Left colon (tissue), 2 donors: ENCODE measurements around the gene RNLS. TPM values are rescaled to one million over a fixed set of nuclear protein-coding genes. Genes with fewer than 3 reads are reported as not detected.
A peak's percentile ranks its signal among the peaks of the same experiment; 100 is the strongest.
"Not testable (repeated sequence)": the region's sequence is repeated elsewhere in the genome, so short reads cannot be mapped to it uniquely, and the experiment has no call there.

ENCODE experiments used
- ATAC-seq: fragments of 200-7000 bp; cut with Tn5 transposase; one replicate; pipeline ENCODE4 v1.9.1; 2020; ENCODE audit warnings: mild to moderate bottlenecking, moderate library complexity
- DNase-seq, 2 donors: peaks; one replicate each; pipeline ENCODE4 v3.0.0-alpha.2; 2020
- intact Hi-C, 2 donors: fragments of 100-400 bp; cut with DNase I in 1 of 2; cut with micrococcal nuclease in 1 of 2; formaldehyde crosslinking; loops; one replicate each; pipeline versions ENCODE4 v1.11.2 to v1.14.0; 2022; cut with DNase I, micrococcal nuclease
- total RNA-seq, 2 donors: library from RNA; stranded (reverse); fragmentation: NEBNext Ultra II Directional; extraction: Animal tissue kit (Norgen Biotek cat#: 25700); gene quantifications; one replicate each; pipeline ENCODE4 v1.2.1, GENCODE V29; 2021
- donor health status: DM: no; HTN: no; CAD: no.
- donor health status: DM: yes; HTN: yes; CAD: no.

Gene RNLS
- total RNA-seq, 2 donors from 2014 or later, result 15.0 to 18.6 TPM

- intact Hi-C loops, result no loop called here
- ATAC-seq (no peak), DNase-seq (no peak)
Observed at GRCh38 chr10:88293073-88293472, 290.0 kb downstream of the RNLS start.

- no peak for DNase-seq
Observed at GRCh38 chr10:88292185-88292514, 291.0 kb downstream of the RNLS start.

GRCh38 chr10:88291289-88292184 is 291.6 kb downstream of the RNLS start:
- intact Hi-C loops, result no loop called here
- no peak for DNase-seq
- ATAC-seq, result no peak

More at GRCh38 chr10:88292185-88292514, 291.0 kb downstream of the RNLS start:
- intact Hi-C loops, result no loop called here
- ATAC-seq, result no peak

- ATAC-seq (peak; percentile 93), DNase-seq (no peak)
- intact Hi-C loops, result no loop called here
Observed at GRCh38 chr10:88289342-88289741, 293.8 kb downstream of the RNLS start.

GRCh38 chr10:88288320-88289059 is 294.6 kb downstream of the RNLS start:
- ATAC-seq, result peak; percentile 80
- DNase-seq, result no peak
- intact Hi-C loops, result no loop called here

DNA sequence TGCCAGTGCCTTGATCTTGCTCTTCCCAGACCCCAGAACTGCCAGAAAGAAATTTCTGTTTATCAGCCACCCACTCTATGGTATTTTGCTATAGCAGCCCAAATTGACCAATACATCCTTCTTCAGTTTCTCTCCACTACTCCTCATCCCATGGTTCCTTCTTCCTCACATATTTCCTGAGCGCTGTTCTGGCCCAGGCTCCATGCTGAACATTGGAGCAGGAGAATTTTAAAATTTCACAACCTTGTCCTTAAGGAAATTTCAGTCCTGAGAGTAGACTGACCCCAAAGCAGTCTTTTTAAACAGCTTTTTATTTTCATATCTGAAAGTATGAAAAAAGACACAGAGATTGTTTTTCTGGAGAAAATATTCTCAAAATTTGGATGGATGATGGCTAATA is 297.1 kb downstream of the RNLS start:
- DNase-seq (no peak), ATAC-seq (no peak)
- intact Hi-C loops, result no loop called here

- intact Hi-C loops, result no loop called here
- no peak for ATAC-seq
- no peak for DNase-seq
Observed at GRCh38 chr10:88281592-88282347, 301.3 kb downstream of the RNLS start.

GRCh38 chr10:88280518-88280917 is 302.6 kb downstream of the RNLS start:
- intact Hi-C loops, result no loop called here
- DNase-seq (no peak), ATAC-seq (no peak)

- DNase-seq, result no peak
- ATAC-seq, result no peak
- intact Hi-C loops, result no loop called here
Observed at GRCh38 chr10:88278912-88279311, 304.2 kb downstream of the RNLS start.

GRCh38 chr10:88276945-88277344 is 306.2 kb downstream of the RNLS start:
- intact Hi-C loops, DNase-seq, ATAC-seq: not testable (repeated sequence)

DNA sequence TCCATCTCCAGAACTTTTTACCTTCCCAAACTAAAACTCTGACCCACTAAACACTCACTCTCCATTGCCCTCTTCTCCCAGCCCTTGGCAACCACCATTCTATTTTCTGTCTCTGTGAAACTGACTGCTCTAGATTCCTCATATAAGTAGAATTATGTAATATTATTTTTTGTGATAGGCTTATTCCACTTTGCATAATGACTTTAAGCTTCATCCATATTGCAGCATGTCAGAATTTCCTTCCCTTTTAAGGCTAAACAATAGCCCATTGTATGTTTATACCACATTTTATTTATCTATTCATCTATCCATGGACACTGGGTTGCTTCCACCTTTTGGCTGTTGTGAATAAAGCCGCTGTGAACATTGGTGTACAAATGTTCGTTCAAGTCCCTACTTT is 308.8 kb downstream of the RNLS start:
- intact Hi-C loops, result no loop called here
- DNase-seq (no peak), ATAC-seq (no peak)

DNA sequence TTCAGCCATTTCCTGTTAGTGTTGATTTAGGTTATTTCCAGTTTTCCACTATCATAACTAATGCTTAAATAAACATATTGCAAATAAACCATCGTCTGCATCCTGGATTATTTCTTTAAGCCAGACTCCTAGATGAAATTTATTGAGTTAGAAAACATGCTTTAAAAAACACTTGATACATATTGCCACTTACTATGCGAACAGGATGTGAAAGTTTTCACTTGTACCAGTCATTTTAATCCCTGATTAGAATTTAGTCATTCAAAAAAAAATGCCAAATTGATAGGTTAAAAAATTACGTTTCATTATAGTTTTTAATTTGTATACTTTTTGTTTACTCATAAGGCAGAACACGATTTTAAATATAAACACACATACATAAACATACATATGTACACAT is 309.6 kb downstream of the RNLS start:
- intact Hi-C loops, result no loop called here
- no peak for ATAC-seq
- no peak for DNase-seq

- DNase-seq (no peak), ATAC-seq (no peak)
- intact Hi-C loops, result no loop called here
Observed at GRCh38 chr10:88271761-88272543, 311.2 kb downstream of the RNLS start.

DNA sequence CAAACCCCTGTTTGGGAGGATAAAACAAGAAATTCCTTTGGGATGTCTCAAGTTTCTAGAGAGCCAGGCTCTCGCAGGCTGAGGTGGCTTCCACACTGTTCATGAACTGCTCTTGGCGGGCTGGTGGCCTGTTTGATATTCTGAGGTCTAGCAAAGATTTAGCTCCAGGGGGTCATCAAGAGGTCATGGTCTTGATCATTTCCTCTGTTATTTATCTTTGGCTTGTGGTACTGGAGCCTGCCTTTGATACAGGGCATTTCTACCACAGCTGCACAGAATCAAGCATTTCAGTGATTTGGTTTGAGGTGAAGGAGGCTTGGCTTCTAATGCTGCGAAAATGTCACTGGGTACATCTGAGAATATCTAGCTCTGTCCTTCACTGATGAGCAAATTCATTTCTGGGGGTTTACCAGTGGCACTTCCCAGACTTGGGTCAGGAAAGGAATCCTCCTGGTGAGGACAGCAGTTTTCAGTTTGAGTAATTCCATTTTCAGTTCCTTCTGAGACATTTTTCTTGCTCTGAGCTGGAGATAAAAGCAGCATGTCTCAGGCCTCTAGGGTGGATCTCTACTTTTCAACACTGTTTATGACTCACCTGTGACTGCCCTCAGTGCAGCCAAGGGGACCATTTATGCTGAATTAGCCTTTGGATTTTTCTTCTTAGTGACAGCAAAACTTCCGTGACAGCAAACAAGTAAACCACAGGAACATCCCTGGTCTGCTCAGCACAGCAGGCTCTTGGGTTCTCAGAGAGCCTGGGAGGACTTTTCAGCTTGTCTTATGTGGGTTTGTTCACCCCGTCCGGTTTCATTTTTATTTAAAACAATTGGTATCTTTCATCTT is 312.0 kb downstream of the RNLS start:
- no peak for ATAC-seq
- intact Hi-C loops, result no loop called here
- DNase-seq, result no peak

GRCh38 chr10:88270061-88270808 is 312.9 kb downstream of the RNLS start:
- ATAC-seq (no peak), DNase-seq (no peak)
- intact Hi-C loops, result no loop called here

DNA sequence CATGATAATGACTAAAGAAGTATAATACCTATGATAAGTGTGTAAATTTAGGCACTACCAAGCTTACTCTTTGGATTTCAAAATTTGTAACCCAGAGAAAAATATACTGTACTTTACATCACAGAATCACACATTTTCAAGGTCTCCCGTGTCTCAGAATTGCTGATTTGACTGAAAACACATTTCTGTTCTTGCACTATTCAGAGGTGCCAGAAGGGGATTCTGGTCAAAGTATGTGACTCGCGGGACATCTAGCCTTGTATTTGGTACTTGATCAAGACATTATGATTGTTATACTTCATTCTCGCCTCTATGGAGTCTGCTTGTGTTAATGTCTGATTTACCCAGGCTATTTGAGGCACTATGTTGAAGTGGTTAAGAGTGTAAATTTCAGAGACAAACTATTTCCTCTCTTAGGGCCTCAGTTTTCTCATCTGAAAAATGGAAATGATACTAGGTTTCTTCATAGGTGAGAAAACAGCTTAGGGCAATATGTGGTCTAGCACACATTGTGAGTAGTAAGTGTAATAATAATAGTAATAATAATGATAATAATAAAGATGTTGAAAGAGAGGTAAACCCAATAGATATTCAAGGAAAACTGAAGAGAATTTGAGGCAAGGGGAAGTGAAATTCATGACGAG is 320.4 kb downstream of the RNLS start:
- ATAC-seq (no peak), DNase-seq (no peak)
- intact Hi-C loops, result no loop called here

DNA sequence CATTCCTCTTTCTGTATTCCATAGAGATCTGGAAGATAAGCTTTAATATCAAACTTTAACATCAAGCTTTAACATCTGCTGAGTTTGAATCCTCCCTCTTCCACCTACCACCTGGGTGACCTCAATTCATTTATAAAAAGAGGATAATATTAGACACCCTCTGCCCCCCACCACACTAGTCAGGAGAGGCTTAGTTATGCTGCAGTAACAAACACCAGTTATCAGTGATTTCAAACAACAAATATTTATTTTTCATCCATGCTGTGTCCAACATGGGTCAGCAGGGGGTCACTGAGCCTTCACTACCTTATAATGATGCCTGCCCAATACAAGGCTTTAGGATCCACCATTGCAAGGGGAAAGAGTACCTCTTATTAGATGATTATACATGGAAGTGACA is 322.0 kb downstream of the RNLS start:
- DNase-seq (no peak), ATAC-seq (no peak)
- intact Hi-C loops, result no loop called here
